GM19463 (cell line): ENCODE data around the gene BMP6.

ENCODE experiments used
- ATAC-seq: cut with Tn5 transposase; IDR thresholded peaks from one replicate; pipeline ENCODE4 v1.9.1; 2021; ENCODE audit warnings: mild to moderate bottlenecking, moderate library complexity; ENCODE audit not compliant: unreplicated experiment

BMP6 gene

DNA sequence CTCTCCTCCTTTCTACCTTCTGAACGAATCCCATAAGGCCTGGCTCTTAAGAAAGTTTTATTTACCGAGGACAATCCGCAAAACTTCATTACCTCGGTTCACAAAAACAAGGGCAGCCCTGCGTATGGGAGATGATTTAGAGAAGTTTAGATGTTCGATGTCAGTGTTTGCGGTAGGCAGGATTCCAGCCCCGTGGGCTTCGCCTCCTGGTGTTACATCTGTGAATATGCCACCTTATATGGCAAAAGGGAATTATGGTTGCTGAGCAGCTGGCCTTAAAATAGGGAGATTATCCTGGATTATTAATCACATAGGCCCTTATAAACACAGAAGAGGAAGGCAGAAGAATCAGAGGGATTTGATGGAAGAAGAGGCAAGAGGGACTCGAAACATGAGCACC lies 21.1 kb downstream of the BMP6 start:
- no peak for ATAC-seq

GRCh38 chr6:7747433-7747832 lies 21.5 kb downstream of the BMP6 start:
- ATAC-seq: no peak

DNA sequence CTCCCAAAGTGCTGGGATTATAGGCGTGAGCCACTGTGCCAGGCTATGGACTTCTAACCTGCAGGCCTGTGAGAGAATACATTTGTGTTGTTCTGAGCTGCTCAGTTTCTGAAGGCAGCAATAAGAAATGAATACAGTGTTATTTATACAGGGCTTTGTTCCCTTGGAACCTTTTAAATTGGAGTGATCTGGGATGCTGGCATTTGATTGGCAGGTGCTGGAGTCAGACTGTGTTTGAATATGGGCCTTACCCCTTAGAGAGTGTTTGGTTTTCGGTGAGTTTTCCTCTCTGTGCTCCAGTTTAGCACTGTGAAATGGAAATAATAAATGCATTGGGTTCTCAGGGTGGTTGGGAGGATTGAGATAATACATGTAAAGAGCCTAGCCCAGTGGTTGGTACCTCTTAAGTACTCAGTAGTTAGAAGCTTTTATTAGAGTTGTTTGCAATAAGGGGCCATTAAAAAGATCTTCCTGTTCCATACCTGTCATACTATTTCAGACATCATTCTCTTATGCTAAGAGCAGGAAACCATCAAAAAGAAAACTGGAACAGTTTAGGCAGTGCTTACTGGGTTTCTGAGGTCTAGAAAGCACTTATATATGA lies 22.1 kb downstream of the BMP6 start:
- no peak for ATAC-seq

DNA sequence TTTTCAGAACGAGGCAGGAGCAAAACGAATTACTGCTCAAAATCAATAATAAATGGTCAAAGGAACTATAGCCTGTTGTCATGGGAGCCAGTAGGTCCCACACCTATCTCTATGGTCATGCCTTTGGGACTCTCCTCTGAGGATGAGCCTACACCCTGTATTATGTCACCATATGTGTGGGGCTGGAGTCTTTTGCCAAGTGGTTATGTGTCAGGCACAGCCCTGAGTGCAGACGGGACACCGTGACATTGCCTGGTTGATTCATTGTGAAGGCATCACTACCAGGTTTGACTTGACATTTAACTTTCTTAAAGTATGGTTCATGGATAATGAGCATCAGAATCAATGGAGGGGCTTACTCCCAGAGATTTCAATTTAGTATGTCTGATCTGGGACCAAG lies 23.6 kb downstream of the BMP6 start:
- ATAC-seq: no peak

GRCh38 chr6:7750197-7750596 lies 24.3 kb downstream of the BMP6 start:
- no peak for ATAC-seq

- no peak for ATAC-seq
These were observed 32.6 kb downstream of the BMP6 start for GRCh38 chr6:7758456-7758855.

DNA sequence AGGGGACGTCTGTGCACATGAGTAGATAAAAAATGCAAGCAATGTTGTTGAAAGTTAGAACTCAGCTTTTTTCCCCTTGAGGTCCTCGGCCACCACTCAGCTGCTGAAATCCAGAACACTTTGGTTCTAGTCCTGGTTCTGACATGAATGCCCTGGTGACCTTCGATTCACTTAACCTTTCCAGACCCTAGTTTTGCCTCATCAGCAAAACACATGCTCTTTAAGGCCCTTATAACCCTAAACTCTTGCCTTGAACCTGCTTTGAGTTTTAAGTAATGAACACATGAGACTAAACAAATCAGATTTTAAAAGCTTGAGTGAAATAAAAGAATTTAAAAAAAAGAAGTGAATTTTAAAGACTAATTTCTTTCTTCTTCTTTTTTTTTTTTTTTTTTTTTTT lies 33.4 kb downstream of the BMP6 start:
- no peak for ATAC-seq

DNA sequence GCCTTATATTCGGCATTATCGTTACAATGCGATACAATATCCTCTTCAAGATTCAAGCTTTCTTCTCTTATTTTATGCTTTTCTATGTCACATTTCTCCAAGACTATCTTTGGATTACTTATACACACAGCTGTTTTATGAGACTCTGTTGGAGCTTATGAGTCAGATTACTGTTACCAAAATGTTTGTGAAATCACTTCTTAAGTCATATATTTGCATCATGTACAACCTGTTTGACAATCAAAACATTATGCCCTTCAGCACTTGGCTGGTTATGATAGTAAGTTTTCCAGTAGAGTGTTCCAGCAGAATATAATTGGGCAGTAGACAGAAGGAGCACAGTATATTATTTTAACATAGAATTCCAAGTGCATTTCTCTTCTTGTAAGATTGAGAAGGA lies 35.2 kb downstream of the BMP6 start:
- no peak for ATAC-seq

DNA sequence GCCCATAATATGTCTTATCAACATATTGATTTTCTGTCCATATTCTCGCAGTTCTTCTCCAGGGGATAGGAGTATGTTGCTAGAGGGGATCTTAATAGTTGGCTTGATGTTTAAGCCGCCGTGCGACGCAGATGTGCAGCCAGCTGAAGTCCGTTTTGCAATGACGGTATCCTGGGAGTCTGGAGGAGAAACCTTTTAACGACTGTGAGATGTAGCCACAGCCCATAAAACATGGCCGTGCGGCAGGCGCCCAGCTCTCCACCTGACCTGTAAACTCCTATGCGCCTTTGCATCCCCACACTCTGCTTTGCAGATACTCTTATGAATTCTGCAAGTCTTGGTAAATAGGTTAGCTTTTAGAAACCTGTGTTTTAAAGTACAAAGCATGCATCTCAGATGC lies 36.9 kb downstream of the BMP6 start:
- ATAC-seq: no peak

DNA sequence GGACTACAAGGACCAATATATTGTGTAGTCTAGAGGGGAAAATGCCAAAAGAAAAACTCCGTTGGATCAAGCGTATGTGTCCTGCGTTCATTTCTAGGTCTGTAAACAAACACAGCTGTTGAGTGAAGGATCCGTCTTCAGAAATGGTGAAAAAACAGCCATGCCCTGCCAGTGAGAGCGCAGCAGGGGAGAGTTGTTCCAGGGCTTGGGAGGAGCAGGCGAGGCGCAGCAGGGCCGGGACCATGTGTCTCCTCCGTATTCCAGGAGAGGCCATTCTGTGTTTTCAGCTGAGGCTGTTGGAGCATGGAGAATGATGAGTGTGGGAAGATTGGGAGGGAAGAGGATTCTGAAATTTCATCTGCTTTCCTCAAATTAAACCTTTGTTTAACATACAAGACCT lies 38.0 kb downstream of the BMP6 start:
- no peak for ATAC-seq

DNA sequence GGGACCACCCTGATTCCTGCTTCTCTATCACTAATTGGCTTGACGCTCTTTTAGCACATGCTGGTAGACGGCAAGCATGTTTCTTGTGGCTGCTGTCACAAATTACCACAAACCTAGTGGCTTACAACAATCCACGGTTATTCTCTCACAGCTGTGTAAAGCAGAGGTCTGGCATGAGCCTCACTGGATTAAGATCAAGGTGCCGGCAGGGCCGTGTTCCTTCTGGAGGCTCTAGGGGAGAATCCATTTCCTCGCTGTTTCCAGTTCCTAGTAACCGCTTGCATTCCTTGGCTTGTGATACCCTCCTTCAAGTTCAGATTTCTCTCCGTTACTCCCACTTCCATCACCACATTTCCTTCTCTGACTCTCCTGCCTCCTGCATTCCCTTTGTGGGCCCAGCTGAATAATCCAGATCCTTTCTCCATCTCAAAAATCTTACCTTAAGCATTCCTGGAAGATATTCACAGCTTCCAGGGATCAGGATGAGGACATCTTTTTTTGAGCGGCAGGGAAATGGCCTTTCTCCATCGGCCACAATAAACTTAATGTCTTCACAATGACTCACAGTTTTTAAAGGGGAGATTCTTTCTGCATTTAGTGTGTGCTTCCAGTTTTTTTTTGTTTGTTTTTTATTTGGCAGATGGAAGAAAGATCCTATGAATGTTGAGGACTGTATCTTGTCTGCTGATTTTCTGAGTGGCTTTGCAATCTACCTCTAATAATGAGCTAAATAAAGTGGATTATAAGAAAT lies 39.9 kb downstream of the BMP6 start:
- no peak for ATAC-seq

GRCh38 chr6:7769702-7770101 lies 43.8 kb downstream of the BMP6 start:
- ATAC-seq: no peak

DNA sequence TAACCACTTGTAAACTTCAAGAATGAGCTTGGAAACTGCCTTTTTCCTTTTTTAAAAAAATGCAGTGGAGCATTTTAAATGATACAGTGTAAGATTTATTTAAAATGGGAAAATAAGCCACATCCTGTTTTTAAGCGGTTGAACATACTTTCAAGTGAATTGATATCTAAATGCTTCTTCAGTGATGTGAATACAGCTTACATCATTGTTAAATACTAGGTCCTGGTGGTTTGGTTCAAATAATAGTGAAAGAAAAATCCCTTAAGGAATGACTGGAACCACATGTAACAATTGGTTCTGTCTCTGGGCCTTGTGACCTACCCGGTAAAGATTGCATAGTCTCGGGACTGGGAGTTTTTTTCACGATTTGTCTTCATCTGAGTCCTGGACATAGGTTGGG lies 44.2 kb downstream of the BMP6 start:
- ATAC-seq: no peak

DNA sequence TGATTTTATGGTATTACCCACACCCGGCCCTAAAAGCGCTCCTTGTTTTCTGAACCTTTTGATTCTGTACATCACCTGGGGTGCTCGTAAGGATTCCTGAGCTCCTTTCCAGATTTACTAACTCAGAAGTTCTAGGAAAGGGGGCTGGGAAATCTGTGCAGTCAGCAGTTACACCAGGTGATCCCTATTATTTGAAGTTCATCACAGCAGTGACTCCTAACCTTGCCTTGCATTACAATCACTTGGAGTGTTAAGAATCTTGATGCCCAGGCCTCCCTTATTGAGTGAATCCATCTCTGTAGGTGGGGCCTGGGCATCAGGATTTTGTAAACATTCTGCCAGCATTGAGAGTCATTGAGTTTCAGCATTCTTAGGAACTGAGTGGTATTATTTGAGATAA lies 44.7 kb downstream of the BMP6 start:
- ATAC-seq: no peak

GRCh38 chr6:7773322-7773721 lies 47.4 kb downstream of the BMP6 start:
- no peak for ATAC-seq

- no peak for ATAC-seq
These were observed 48.0 kb downstream of the BMP6 start for GRCh38 chr6:7773914-7774313.

DNA sequence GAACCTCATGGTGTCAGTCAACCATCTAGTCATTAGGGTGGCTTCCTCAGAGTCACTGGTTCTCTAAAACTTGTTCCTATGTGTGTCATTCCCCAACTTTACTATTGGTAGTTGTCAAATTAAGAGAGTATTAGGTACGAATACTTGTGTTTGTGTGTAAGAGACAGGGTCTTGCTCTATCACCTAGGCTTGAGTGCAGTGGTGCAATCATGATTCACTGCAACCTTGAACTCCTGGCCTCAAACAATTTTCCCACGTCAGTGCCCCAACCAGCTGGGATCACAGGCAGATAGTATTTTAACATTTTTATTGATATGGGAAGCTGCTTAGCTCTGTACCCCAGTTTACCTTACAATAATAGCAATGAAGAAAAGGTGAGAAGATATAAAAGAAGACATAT lies 50.6 kb downstream of the BMP6 start:
- no peak for ATAC-seq

DNA sequence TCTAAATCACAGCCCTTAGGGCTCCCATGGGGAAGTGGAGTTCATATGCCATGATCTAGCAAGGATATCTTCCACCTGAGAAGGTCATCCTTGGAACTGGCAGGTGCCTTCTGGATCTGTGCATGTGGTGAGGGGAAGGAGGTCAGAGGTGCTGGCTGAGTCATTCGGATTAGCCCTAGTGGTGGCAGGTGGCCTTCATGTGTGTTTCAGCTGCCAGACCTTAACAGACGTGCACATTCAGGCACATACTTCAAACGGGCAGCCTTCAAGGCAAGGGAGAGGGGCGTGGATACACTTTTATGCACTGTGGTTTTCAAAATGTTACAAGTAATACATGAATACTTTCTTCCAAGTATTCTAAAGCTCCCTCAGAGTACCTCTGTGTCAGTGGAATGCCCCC lies 51.2 kb downstream of the BMP6 start:
- no peak for ATAC-seq

- no peak for ATAC-seq
These were observed 55.3 kb downstream of the BMP6 start for GRCh38 chr6:7781240-7781639.

- no peak for ATAC-seq
These were observed 58.3 kb downstream of the BMP6 start for GRCh38 chr6:7784248-7784647.

DNA sequence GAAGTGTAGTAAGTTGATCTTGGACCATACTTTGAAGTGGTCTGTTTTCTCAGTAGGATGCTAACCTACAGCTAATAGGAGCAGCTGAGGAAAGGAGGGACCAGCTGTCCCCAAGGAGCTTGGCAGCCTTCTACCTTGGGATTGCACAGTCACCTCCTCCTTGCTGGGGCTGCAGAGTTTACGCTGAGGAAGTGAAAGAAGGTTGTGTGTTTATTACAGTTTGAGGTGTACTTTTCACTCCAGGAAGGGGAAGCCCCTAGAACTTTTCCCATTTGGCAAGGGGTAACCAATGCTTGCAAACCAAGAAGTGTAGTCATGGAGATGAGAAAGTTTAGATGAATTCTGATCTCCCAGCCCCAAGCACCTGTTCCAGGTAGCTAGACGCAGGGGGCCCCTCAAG lies 58.8 kb downstream of the BMP6 start:
- ATAC-seq: no peak

- ATAC-seq: no peak
These were observed 59.5 kb downstream of the BMP6 start for GRCh38 chr6:7785243-7786035.
